ENCODE data around the gene GGCX.

GGCX gene

GRCh38 chr2:85589982-85590791 lies 28.9 kb upstream of the GGCX start:
- Histone ChIP-seq H3K4me2 (ENCODE audit: low read length) (no peak overlapping the region), H3K4me1 (peaks cover 10% of the 10 kb centered on the region), H3K27me3 (ENCODE audit: control insufficient read depth, insufficient read depth, low read length) (no peaks in the 10 kb centered on the region), H2AFZ (no peak overlapping the region), H3K36me3 (ENCODE audit: control insufficient read depth, insufficient read depth, low read length) (no peaks in the 10 kb centered on the region), H3K27ac (peak overlapping the region; percentile 79), H3K79me2 (peaks cover 32% of the 10 kb centered on the region), H3K4me3 (ENCODE audit: low read depth, low read length) (no peak overlapping the region), H3K9me3 (ENCODE audit: control insufficient read depth, low read length) (no peaks in the 10 kb centered on the region), H3K9ac (no peak overlapping the region)
- no peak for TF ChIP-seq CTCF (IDR thresholded peaks at IDR 0.05)

GRCh38 chr2:85589181-85589580 lies 27.9 kb upstream of the GGCX start:
- peaks cover 32% of the 10 kb centered on the region for H3K79me2 ChIP-seq
- peaks cover 8% of the 10 kb centered on the region for H3K4me1 ChIP-seq
- H3K9me3 ChIP-seq (ENCODE audit: control insufficient read depth, low read length), result no peaks in the 10 kb centered on the region
- no peak overlapping the region for H2AFZ ChIP-seq
- peak overlapping the region; percentile 69 for H3K27ac ChIP-seq
- no peak overlapping the region for H3K4me3 ChIP-seq (ENCODE audit: low read depth, low read length)
- H3K36me3 ChIP-seq (ENCODE audit: control insufficient read depth, insufficient read depth, low read length), result no peaks in the 10 kb centered on the region
- H3K4me2 ChIP-seq (ENCODE audit: low read length), result no peak overlapping the region
- no peak for TF ChIP-seq CTCF (IDR thresholded peaks at IDR 0.05)
- H3K27me3 ChIP-seq (ENCODE audit: control insufficient read depth, insufficient read depth, low read length), result no peaks in the 10 kb centered on the region
- no peak overlapping the region for H3K9ac ChIP-seq

GRCh38 chr2:85588645-85589044 lies 27.4 kb upstream of the GGCX start:
- peaks cover 30% of the 10 kb centered on the region for H3K79me2 ChIP-seq
- H2AFZ ChIP-seq, result no peak overlapping the region
- no peak for TF ChIP-seq CTCF (IDR thresholded peaks at IDR 0.05)
- no peaks in the 10 kb centered on the region for H3K36me3 ChIP-seq (ENCODE audit: control insufficient read depth, insufficient read depth, low read length)
- H3K4me3 ChIP-seq (ENCODE audit: low read depth, low read length), result no peak overlapping the region
- H3K4me2 ChIP-seq (ENCODE audit: low read length), result no peak overlapping the region
- peaks cover 7% of the 10 kb centered on the region for H3K4me1 ChIP-seq
- H3K27ac ChIP-seq, result peak overlapping the region; percentile 69
- no peak overlapping the region for H3K9ac ChIP-seq
- no peaks in the 10 kb centered on the region for H3K9me3 ChIP-seq (ENCODE audit: control insufficient read depth, low read length)
- no peaks in the 10 kb centered on the region for H3K27me3 ChIP-seq (ENCODE audit: control insufficient read depth, insufficient read depth, low read length)

- Histone ChIP-seq H3K4me1 (peaks cover 7% of the 10 kb centered on the region), H2AFZ (no peak overlapping the region), H3K9me3 (ENCODE audit: control insufficient read depth, low read length) (no peaks in the 10 kb centered on the region), H3K27me3 (ENCODE audit: control insufficient read depth, insufficient read depth, low read length) (no peaks in the 10 kb centered on the region), H3K36me3 (ENCODE audit: control insufficient read depth, insufficient read depth, low read length) (no peaks in the 10 kb centered on the region), H3K79me2 (peaks cover 30% of the 10 kb centered on the region), H3K9ac (no peak overlapping the region), H3K4me3 (ENCODE audit: low read depth, low read length) (no peak overlapping the region), H3K4me2 (ENCODE audit: low read length) (no peak overlapping the region), H3K27ac (peak overlapping the region; percentile 69)
- TF ChIP-seq CTCF (IDR thresholded peaks at IDR 0.05), result no peak
Measured at GRCh38 chr2:85588236-85588635, 26.9 kb upstream of the GGCX start.

- no peak overlapping the region for H3K4me2 ChIP-seq (ENCODE audit: low read length)
- no peaks in the 10 kb centered on the region for H3K36me3 ChIP-seq (ENCODE audit: control insufficient read depth, insufficient read depth, low read length)
- no peak for TF ChIP-seq CTCF (IDR thresholded peaks at IDR 0.05)
- peak overlapping the region; percentile 65 for H3K27ac ChIP-seq
- H3K4me1 ChIP-seq, result peaks cover 7% of the 10 kb centered on the region
- H3K4me3 ChIP-seq (ENCODE audit: low read depth, low read length), result no peak overlapping the region
- no peaks in the 10 kb centered on the region for H3K27me3 ChIP-seq (ENCODE audit: control insufficient read depth, insufficient read depth, low read length)
- H3K79me2 ChIP-seq, result peaks cover 15% of the 10 kb centered on the region
- no peak overlapping the region for H2AFZ ChIP-seq
- no peaks in the 10 kb centered on the region for H3K9me3 ChIP-seq (ENCODE audit: control insufficient read depth, low read length)
- no peak overlapping the region for H3K9ac ChIP-seq
Measured at GRCh38 chr2:85585781-85586105, 24.4 kb upstream of the GGCX start.
